Suprapubic skin (tissue), 4 donors: ENCODE measurements around the gene TRNP1. TPM values are rescaled to one million over a fixed set of nuclear protein-coding genes. Genes with fewer than 3 reads are reported as not detected.

ENCODE experiments used
- DNase-seq, 2 donors: peaks; one replicate each; pipeline ENCODE4 v3.0.0-alpha.2; 2019; ENCODE audit warnings: low spot score in 2 of 2
- H3K27ac ChIP-seq: fragments of 200-600 bp; sonication (generic); one replicate; pipeline ENCODE4 v1.5.1; 2019
- H3K27me3 ChIP-seq: fragments of 200-600 bp; sonication (generic); one replicate; pipeline ENCODE4 v1.5.1; 2019
- H3K36me3 ChIP-seq: fragments of 200-600 bp; sonication (generic); one replicate; pipeline ENCODE4 v1.5.1; 2019
- H3K4me1 ChIP-seq: fragments of 200-600 bp; sonication (generic); one replicate; pipeline ENCODE4 v1.5.1; 2019
- H3K4me3 ChIP-seq: fragments of 200-600 bp; sonication (generic); one replicate; pipeline ENCODE4 v1.5.1; 2019; ENCODE audit warnings: mild to moderate bottlenecking
- H3K9me3 ChIP-seq: fragments of 200-600 bp; sonication (generic); one replicate; pipeline ENCODE4 v1.5.1; 2019
- EP300 ChIP-seq: sonication (generic); formaldehyde crosslinking; IDR thresholded peaks from one replicate; pipeline ENCODE4 v1.6.1; 2017; ENCODE audit warnings: antibody characterized with exemption
- POLR2A ChIP-seq, 2 donors: fragments of 450-650 bp; IDR thresholded peaks; one replicate each; pipeline ENCODE4 v1.6.1; 2017; ENCODE audit warnings: antibody characterized with exemption in 2 of 2, mild to moderate bottlenecking in 2 of 2, moderate library complexity in 2 of 2
- POLR2AphosphoS5 ChIP-seq, 3 donors: sonication (generic); formaldehyde crosslinking; IDR thresholded peaks; one replicate each; pipeline ENCODE4 v1.6.1; 2017; ENCODE audit warnings: antibody characterized with exemption in 3 of 3
- WGBS: methylation state at CpG from one replicate; pipeline ENCODE4 v1.1.5; 2018; 5-methylcytosine and 5-hydroxymethylcytosine counted together
- total RNA-seq, 4 donors: library from RNA; depleted of rRNA; stranded (reverse); fragments of >200 nt; gene quantifications; one replicate each; pipeline ENCODE4 v1.1.0, GENCODE V29; 2016
- TF ChIP-seq, protein P1 (sequence below), 2 donors: fragments of 200-600 bp in 1 of 2; fragments of 450-650 bp in 1 of 2; sonication (generic) in 1 of 2; IDR thresholded peaks; one replicate each; pipeline ENCODE4 v1.5.1; 2016 to 2019; ENCODE audit warnings: antibody characterized with exemption in 2 of 2, mild to moderate bottlenecking in 1 of 2, moderate library complexity in 1 of 2

The TRNP1 gene
- total RNA-seq, 4 donors from 2014 or later = 7.9 to 41.7 (median 28.4) TPM

GRCh38 chr1:27000090-27000816, 6.8 kb downstream of the TRNP1 start:
- H3K36me3 ChIP-seq = peaks cover 5% of the 10 kb centered on the region
- H3K27ac ChIP-seq = peak overlapping the region; percentile 90
- WGBS = 38% methylated on average over 9 of the region's 9 CpGs
- peaks cover 80% of the 10 kb centered on the region for H3K4me1 ChIP-seq
- TF ChIP-seq, protein P1, sequence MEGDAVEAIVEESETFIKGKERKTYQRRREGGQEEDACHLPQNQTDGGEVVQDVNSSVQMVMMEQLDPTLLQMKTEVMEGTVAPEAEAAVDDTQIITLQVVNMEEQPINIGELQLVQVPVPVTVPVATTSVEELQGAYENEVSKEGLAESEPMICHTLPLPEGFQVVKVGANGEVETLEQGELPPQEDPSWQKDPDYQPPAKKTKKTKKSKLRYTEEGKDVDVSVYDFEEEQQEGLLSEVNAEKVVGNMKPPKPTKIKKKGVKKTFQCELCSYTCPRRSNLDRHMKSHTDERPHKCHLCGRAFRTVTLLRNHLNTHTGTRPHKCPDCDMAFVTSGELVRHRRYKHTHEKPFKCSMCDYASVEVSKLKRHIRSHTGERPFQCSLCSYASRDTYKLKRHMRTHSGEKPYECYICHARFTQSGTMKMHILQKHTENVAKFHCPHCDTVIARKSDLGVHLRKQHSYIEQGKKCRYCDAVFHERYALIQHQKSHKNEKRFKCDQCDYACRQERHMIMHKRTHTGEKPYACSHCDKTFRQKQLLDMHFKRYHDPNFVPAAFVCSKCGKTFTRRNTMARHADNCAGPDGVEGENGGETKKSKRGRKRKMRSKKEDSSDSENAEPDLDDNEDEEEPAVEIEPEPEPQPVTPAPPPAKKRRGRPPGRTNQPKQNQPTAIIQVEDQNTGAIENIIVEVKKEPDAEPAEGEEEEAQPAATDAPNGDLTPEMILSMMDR (IDR thresholded peaks at IDR 0.05) = no peak
- TF ChIP-seq POLR2AphosphoS5 (IDR thresholded peaks at IDR 0.05) (no peak), POLR2A (IDR thresholded peaks at IDR 0.05) (no peak), EP300 (no peak)
- no peak for DNase-seq
- no peak overlapping the region for H3K4me3 ChIP-seq
- no peaks in the 10 kb centered on the region for H3K27me3 ChIP-seq
- no peaks in the 10 kb centered on the region for H3K9me3 ChIP-seq

- TF ChIP-seq POLR2AphosphoS5 (IDR thresholded peaks at IDR 0.05) = no peak
- no peak for TF ChIP-seq POLR2A (IDR thresholded peaks at IDR 0.05)
- no peak for TF ChIP-seq EP300
- TF ChIP-seq, protein P1 (IDR thresholded peaks at IDR 0.05) = no peak
- peaks cover 12% of the 10 kb centered on the region for H3K36me3 ChIP-seq
- peaks cover 87% of the 10 kb centered on the region for H3K4me1 ChIP-seq
- 59% methylated on average over 7 of the region's 8 CpGs for WGBS
- DNase-seq = no peak
- no peaks in the 10 kb centered on the region for H3K27me3 ChIP-seq
- H3K9me3 ChIP-seq = no peaks in the 10 kb centered on the region
- H3K27ac ChIP-seq = peak overlapping the region; percentile 90
- no peak overlapping the region for H3K4me3 ChIP-seq
These were observed 7.4 kb downstream of the TRNP1 start for GRCh38 chr1:27000817-27001460.

DNA sequence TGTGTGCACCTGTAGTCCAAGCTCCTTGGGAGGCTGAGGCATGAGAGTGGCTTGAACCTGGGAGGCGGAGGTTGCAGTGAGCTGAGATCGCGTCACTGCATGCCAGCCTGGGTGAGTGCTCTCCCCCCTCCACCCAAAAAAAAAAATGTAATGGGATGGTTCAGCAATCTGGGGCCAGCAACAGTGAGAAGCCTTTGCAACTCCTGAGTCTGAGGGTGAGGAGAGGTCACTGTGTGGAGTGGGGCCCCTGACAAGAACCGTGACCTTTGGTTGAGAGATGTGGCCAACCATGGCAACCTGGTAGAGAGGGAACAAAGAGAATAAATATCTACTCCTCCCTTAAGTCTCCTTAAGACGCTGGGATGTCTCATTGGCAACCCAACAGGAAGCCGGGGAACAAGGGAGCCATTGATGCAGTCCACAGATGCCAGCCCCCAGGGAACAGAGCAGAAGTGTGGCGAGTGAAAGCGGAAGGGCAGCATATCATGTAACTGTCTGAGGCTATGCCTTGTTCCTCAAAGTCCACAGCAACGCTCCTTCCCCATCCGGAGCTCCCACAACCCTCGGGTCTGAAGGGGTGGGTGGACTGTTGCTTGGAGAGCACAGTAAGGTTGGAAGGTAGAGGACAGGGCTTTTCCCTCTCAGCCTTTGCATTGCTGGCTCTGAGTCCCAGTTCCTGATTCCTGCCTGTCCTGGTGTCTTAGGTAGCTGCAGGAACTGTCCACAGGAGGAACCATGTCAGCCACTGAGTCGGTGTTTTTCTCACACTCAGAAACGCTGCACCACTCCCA, 8.3 kb downstream of the TRNP1 start:
- H3K27ac ChIP-seq = peak overlapping the region; percentile 90
- peaks cover 16% of the 10 kb centered on the region for H3K36me3 ChIP-seq
- H3K4me3 ChIP-seq = no peak overlapping the region
- H3K9me3 ChIP-seq = no peaks in the 10 kb centered on the region
- H3K4me1 ChIP-seq = peaks cover 94% of the 10 kb centered on the region
- H3K27me3 ChIP-seq = no peaks in the 10 kb centered on the region
- TF ChIP-seq, protein P1 (IDR thresholded peaks at IDR 0.05) = no peak
- TF ChIP-seq POLR2AphosphoS5 (IDR thresholded peaks at IDR 0.05) = no peak
- TF ChIP-seq EP300 = no peak
- TF ChIP-seq POLR2A (IDR thresholded peaks at IDR 0.05) = no peak
- DNase-seq = no peak
- WGBS = 34% methylated on average over 12 of the region's 13 CpGs

DNA sequence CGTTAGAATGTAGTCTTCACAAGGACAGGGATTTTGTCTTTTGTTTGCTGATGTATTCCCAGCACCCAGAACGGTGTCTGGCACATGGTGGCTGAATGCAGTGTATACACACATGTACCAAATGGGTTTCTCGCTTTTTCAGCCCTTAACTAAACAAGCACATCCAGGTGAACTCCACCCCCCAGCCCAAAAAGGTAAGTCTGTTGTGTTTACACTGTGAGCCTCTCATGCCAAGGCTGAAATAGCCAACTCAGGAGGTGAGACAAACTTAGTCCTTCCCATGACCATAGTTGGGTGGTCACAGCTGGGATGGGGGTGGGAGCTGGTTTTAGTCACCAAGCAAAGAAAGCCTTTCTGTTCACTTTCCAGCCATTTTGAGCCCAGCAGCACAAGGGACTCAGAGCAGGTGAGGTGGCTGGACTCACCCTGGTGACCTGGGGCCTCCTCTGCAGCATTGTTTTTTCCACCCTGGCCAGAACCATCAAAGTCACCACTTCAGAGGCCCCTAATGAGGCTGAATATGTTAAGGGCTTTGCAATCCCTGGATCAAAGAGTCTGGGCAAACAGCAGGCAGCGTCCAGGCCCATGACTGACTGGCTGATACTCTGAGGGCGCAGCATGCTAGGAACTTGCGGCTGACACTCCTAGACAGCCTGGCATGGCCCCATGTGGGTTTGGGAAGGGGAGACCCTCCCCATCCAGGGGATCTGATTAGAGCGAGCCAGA, 10.4 kb downstream of the TRNP1 start:
- WGBS = 81% methylated on average over 3 of the region's 7 CpGs
- Histone ChIP-seq H3K27ac (peak overlapping the region; percentile 62), H3K4me1 (peaks cover 89% of the 10 kb centered on the region), H3K27me3 (no peaks in the 10 kb centered on the region), H3K4me3 (no peak overlapping the region), H3K36me3 (peaks cover 16% of the 10 kb centered on the region), H3K9me3 (no peaks in the 10 kb centered on the region)
- no peak for DNase-seq
- TF ChIP-seq, protein P1 (IDR thresholded peaks at IDR 0.05) = no peak
- no peak for TF ChIP-seq EP300
- no peak for TF ChIP-seq POLR2AphosphoS5 (IDR thresholded peaks at IDR 0.05)
- TF ChIP-seq POLR2A (IDR thresholded peaks at IDR 0.05) = no peak
